Measurements from ENCODE around the gene C5orf24.
"Not testable (repeated sequence)": the region's sequence is repeated elsewhere in the genome, so short reads cannot be mapped to it uniquely, and the experiment has no call there.

The C5orf24 gene

DNA sequence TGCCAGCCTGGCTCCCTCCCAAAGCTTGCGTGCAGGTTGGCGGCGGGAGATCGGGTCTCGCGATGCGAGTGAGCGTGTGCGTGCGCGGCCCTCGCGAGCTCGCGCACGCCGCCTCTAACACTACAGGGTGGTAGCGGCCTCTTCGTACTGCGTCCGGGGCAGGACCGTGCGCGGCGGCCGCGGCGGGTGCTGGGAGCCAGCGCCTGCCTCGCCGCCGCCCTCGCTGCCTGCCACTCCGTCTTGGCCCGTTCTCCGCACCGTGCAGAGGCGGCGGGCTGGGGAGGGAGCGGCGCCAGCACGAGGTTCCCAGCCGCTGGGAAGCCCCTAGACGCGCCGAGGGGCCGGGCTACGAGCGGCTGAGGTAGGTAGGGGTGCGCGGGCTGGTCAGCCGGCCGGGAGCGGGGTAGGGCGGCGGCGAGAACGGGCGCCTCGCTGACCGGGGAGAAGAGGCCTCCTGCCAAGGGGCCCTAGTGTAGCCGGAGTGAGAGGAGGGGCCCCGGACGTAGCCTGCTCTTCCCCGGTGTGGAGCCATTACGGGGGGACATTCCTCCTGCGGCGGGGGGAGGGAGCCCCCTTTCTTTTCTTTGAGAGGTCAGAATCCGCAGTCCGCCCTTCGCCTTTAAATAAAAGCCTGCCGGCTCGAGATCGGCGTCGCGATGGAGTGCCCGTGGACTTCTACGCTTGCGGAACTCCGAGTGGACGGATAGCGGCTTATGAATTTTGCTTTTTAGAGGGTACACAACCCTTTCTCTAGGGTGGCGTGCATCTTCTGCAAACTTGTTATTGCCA, at the start of gene C5orf24:
Gene C5orf24 (plus strand): TSS at position 117 of the 789 bp plus-strand sequence. CDS start 8,933 bp downstream, outside the sequence.
- DNase-seq (ENCODE audit: low read depth), result peak; percentile 82

DNA sequence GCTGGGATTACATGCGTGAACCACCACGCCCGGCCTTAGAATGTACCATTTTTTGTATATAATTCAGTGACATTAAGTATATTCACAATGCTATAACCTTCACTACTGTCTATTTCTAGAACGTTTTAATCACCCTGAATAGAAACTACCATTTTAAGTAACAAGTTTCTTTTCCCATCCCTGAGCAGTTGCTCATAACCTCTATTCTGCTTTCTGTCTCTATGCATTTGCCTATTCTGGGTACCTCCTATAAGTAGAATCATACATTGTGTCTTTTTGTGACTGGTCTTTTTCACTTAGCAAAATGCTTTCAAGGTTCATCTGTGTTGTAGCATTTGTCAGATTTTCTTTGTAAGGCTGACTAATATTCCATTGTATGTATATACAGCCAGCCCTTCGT, 47.3 kb upstream of the C5orf24 start:
- DNase-seq (ENCODE audit: low read depth), result no peak

DNA sequence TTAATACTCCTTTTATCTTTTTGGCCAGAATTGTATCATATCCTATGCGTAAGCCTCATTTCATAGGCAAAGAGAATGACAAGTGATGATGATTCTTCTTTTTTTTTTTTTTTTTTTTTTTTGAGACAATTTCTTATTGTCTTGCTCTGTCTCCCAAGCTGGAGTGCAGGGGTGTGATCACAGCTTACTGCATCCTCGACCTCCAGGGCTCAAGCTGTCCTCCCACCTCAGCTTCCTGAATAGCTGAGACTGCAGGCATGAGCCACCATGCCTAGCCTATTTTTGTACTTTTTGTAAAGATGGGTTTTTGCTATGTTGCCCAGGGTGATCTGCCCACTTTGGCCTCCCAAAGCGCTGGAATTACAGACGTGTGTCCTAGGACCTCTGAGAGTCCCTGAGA, 41.9 kb upstream of the C5orf24 start:
- no peak for DNase-seq (ENCODE audit: low read depth)

DNA sequence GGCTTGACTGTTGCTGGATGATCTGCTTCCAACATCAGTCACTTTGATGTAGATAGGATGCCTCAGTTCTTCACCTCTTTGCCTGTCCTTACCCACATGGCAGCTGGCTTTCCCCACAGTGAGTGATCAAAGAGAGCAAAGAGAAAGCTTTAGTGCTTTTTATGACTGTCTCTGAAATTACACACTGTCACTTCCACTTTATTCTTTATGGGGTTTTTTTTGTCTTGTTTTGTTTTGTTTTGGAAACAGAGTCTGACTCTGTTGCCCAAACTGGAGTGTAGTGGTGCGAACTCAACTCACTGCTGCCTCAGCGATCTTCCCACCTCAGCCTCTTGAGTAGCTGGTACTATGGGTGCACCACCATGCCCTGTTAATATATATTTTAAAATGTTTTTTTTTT, 32.4 kb upstream of the C5orf24 start:
- DNase-seq (ENCODE audit: low read depth), result no peak

DNA sequence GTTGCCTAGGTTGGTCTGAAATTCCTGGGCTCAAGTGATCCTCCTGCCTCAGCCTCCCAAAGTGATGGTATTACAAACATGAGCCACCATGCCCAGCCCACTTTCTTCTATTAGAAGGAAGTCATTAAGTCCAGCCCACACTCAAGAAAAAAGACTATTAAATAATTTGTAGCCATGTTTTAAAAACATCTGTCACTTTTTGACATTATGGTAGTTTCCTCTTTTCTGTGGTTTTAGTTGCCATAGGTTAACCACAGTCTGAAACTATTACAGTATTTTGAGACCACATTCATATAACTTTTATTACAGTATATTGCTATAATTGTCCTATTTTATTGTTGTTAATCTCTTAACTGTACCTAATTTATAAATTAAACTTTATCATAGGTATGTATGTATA, 31.9 kb upstream of the C5orf24 start:
- DNase-seq (ENCODE audit: low read depth), result no peak

DNA sequence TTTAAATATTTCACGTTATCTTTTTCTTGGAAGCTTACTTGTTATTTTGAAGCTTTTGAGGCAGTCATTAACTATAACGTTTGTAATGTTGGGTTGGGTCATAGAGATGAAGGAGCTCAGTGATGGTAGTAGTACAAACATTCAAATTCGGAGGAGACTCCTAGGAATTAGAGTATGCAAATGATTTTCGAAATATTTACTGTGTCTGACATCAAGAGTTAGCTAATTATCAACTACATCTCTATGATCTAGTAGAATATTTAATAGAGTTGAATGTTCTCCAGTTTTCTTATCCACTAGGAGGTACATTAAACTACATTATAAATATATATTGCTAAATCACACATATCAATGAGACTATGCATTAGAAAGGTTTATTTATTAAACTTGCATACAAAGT, 28.8 kb upstream of the C5orf24 start:
- DNase-seq (ENCODE audit: low read depth), result no peak

DNA sequence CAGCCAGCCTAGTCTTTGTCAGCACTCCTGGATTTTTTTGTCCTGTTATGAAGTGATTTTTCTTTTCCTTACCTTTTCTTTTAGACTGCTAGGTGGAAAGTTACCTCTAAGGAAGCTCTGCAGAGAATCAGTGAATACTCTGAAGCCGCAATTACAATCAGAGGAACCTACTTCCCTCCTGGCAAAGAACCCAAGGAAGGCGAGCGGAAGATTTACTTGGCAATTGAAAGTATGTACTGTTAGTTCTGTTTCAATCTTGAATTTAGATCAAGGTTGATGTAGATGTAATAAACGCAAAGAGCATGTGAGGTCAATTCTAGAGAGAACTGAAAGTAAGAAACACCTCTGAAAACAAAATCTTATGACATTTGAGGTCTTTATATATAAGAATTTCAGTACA, 27.0 kb upstream of the C5orf24 start:
- no peak for DNase-seq (ENCODE audit: low read depth)

DNA sequence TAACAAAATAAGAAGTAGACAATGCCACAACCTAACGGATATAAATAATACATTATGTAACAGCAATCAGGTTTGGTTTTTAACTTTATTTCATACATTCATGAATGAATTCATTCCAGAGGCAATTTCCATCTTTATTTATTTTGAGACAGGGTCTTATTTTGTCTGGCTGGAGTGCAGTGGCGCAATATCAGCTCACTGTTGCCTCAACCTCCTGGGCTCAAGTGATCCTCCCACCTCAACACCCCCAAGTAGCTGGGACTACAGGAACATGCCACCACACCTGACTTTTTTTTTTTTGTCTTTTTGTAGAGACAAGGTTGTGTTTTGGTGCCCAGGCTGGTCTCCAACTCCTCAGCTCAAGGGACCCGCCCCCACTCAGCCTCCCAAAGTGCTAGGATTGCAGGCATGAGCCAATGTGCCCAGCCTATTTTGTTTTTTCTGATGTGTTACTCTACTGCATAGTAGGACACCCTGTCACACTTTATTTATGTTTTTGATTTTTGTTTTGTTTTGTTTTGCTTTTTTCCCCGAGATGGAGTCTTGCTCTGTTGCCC, 26.3 kb upstream of the C5orf24 start:
- no peak for DNase-seq (ENCODE audit: low read depth)

DNA sequence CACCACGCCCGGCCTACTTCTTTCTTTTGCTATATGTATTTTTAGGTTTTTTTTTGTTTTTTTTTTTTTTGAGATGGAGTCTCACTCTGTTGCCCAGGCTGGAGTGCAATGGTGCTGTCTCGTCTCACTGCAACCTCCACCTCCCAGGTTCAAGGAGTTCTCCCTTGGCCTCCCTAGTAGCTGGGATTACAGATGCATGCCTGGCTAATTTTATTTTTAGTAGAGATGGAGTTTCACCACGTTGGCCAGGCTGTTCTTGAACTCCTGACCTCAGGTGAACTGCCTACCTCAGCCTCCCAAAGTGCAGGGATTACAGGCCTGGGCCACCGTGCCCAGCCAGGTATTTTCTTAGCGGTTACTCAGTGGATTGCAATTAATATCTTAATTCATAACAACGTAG, 23.9 kb upstream of the C5orf24 start:
- DNase-seq (ENCODE audit: low read depth), result no peak

DNA sequence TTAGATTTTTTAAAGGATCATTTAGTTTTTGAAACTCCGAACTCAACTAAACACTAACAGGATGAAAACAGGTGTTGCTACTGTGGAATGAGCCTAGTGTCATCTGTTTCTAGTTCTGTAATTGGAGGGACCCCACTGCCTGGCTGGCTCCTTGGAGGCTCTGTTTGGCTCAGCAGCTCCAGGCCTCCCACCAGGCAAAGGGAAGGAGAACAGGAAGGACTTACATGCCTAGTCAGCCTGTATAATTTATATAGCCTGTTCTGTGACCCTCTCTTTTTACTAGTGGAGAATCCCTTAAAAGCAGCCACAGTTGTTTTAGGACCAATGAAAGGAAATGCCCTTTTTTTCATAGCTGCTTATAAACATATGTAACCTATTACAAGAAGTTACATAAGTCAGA, 21.1 kb upstream of the C5orf24 start:
- no peak for DNase-seq (ENCODE audit: low read depth)

DNA sequence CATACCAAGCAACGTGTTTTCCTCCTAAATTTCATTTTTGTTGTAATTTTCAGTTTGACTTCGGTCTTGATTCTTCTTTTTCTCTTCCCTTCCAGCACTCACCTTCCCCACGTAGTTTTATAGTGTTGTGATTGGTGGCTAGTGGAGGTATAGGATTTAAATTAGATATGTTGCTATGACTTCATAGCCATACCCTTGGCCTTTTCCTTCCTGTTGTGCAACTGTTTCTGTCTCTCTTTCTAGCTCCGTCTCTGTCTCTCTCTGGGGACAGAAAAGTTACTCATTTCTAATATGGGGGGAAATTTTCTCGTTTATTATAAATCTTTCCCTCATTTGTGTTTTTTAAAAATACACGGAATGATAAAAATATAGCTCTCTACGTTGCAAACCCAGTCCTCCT, 20.6 kb upstream of the C5orf24 start:
- DNase-seq (ENCODE audit: low read depth), result no peak

DNA sequence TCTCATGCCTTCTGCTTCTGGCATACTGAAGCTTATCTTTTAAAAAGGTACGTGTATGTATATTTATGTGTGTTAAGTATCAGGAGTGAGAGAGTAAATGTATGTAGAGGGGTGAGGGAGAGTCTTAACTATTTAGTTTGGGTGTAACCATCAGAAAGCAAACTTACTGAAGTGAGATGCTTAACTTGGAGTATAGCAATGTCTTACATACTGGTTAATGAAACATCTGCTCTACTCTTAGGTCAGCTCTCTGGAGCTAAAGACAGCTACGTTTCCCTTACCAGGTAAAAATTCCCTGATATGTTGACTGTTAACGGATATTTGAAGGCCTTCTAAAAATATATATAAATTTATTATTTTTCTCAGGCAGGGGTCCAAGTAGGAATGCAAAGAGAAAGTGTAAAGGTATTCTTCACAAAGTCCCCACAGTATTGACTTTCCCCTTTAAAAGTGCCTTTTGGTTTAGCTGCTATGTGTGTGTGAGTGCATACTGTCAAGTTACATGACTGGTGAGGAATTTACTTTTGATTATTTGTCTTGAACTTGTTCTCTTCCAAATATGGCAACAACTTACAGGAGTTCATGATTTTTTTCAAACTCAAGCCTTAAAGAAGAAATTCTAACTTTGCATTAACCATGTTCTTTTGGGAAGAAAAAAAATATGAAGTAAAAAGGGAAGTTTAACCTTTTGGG, 12.3 kb upstream of the C5orf24 start:
- no peak for DNase-seq (ENCODE audit: low read depth)

DNA sequence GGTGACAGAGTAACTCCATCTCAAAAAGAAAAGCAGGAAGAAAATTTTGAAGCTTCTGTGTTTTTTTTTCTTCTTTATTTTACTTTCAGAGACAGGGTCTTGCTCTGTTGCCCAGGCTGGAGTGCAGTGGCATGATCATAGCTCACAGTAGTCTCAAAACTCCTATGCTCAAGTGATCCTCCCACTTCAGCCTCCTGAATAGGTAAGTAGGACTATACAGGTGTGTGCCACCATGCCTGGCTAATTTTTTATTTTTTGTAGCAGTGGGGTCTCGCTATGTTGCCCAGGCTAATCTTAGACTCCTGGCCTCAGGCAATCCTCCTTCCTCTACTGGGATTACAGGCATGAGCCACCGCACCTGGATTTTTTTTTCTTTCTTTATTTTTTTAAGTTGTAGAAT, 10.1 kb upstream of the C5orf24 start:
- no peak for DNase-seq (ENCODE audit: low read depth)

DNA sequence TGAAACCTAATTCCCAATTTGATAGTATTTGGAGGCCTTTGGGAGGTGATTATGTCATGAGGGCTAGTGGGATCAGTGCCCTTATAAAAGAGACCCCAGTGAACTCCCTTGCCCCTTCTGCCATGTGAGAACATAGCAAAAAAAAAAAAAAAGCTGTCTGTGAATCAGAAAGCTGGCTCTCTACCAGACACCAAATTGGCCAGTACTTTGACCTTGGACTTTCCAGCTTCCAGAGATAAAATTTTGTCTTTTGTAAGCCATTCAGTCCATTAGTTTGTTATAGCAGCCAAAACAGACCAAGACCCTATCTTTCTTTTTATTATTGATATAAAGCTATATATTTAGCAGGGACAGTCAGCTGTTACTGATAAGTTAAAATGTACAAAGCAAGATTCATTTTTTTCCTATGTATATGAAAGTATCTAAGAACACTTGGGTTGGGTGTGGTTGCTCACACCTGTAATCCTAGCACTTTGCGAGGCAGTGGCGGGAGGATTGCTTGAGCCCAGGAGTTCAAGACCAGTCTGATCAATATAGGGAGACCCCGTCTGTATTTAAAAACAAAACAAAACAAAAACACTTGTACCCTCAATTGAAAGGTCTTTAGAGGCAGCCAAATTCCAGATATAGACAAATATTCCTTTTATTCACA, 8.1 kb upstream of the C5orf24 start:
- DNase-seq (ENCODE audit: low read depth), result no peak

DNA sequence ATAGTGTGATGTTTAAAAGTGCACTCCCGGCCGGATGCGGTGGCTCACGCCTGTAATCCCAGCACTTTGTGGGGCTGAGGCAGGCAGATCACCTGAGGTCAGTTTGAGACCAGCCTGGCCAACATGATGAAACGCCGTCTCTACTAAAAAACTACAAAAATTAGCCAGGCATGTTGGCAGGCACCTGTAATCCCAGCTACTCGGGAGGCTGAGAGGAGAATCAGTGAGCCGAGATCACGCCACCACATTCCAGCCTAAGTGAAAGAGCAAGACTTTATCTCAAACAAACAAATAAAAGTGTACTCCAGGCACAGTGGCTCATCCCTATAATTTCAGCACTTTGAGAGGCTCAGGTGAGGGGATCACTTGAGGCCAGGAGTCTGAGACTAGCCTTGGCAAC, 7.4 kb upstream of the C5orf24 start:
- not testable (repeated sequence) for DNase-seq (ENCODE audit: low read depth)

DNA sequence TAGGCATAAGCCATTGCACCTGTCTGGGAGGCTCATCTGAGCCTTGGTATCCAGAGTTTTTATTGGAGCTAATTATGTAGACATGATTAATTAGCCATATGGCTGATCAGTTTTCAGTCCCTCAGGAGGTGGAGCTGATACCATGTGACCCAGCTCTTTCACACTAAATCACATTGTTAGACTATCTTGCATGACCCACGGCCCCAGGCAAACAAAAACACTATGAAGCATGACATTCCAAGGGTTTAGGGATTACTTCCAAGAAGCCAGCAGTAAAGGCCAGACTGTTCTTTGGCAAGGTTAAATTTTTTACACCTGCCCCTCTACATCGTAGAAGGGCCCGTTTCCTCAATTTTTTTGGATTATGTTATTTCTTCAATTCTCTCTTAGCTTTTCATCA, 5.0 kb upstream of the C5orf24 start:
- no peak for DNase-seq (ENCODE audit: low read depth)

DNA sequence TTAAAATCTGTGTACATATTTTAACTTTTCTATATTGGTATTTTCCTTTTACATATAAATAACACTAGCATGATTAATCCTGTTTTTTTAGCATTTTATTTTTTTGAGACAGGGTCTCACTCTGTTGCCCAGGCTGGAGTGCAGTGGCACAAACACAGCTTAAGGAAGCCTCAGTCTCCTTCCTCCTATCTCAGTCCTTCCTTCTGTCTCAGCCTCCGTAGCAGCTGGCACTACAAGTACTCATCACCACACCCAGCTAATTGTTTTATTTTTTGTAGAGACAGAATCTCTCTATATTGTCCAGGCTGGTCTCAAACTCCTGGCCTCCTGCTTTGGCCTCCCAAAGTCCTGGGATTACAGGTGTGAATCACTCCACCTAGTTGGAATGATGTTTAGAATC, 1.5 kb upstream of the C5orf24 start:
- DNase-seq (ENCODE audit: low read depth), result no peak

DNA sequence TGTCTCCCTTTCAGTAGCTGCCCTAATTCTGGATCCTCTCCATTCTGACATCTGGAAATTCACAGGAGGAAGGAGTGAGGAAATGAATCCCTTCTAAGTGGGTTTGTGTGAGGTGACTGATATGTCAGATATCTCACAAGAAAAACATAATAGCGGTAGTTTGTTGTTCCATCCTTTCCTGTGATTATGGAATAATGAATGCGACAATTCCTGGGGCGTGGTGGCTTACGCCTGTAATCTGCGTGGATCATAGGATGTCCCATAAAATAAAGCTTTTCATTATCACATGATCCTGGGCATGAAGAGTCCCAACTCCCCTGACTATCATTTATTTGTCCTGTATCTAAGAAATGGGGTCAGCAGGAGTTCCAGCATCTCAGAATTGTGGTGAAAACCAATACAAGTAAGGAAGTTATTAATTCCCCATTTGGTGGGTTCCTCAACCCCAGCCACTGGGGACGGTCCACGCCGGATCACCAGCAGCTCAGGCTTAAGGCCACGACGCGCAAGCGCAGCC, 375 bp upstream of the C5orf24 start:
- DNase-seq (ENCODE audit: low read depth), result no peak

DNA sequence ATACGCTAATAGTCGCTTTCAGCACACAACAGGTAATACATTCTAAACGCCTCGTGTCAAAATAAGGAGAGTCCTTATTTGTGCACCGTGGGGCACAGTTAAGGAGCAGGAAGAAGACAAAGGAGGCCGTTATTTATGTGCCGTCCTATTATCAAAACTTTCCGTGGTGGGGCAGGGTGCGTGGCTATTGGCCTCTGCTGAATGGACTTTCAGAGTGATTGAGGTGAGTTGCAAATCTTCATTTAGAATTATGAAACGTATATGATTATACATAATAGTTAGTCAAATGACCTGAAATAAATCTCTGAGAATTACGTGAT, 833 bp downstream of the C5orf24 start:
- DNase-seq (ENCODE audit: low read depth), result peak; percentile 1

DNA sequence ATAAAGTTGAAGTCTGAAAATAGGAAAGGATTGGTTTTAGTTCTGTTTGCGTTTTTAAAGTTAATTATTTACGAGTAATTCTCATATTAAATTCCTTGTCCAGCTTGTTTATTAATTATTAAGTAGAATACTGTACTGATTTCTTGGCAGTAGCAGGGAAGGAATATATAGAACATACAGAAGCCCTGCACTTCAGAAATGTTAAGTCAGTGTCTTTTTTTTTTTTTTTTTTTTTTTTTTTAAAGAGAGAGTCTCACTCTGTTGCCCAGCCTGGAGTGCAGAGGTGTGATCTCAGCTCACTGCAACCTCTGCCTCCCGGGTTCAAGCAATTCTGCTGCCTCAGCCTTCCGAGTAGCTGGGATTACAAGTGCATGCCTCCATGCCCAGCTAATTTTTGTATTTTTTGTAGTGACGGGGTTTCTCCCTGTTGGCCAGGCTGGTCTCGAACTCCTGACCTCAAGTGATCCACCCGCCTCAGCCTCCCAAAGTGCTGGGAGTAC, 3.7 kb downstream of the C5orf24 start:
- not testable (repeated sequence) for DNase-seq (ENCODE audit: low read depth)

DNA sequence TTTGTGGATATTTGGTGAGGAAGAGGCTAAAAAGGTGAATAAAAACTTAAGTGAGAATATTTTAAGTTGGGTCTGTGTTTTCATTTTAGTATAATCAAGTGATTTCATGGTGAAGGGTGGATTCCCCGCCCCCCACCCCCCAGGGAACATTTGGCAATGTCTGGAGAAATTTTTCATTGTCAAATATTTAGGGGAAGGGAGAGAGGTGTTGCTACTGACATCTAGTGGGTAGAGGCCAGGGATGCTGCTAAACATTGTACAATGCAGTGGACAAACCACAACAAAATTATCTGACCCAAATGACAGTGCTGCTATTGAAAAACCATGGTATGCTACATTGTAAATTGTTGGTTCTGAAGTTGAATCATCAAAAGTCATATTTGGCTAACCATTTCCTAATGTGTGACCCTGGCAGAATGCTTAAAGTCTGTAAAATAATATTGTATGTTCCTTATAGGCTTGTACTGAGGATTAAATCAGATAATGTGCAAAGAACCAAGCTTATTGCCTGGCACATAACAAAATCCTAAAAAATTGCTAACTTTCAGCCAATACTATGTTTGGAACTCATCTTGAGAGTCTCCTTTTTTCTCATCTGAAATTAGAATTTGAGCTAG, 5.6 kb downstream of the C5orf24 start:
- DNase-seq (ENCODE audit: low read depth), result no peak

DNA sequence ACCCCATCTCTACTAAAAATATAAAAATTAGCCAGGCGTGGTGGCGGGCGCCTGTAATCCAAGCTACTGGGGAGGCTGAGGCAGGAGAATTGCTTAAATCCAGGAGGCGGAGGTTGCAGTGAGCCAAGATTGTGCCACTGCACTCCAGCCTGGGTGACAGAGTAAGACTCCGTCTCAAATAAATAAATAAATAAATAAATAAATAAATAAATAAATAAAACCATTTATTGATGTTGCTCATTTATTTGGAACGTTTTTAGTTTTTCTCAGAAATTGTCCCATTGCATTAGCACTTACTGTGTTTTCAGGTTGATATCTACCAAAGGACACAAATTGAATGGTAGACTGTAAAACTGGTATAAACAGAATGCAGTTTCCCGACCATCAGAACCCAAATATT, 10.7 kb downstream of the C5orf24 start:
- DNase-seq (ENCODE audit: low read depth), result not testable (repeated sequence)

Measured in stimulated activated CD8-positive, alpha-beta memory T cell treated with anti-CD3 and anti-CD28 coated beads, Interleukin-12 subunit alpha, Interleukin-12 subunit beta, amount 100 ng/mL, for 1 hour (primary cell).